GM12878 (cell line): ENCODE results near the gene ZBTB38. TPM values are rescaled to one million over a fixed set of nuclear protein-coding genes. Genes with fewer than 3 reads are reported as not detected.
A peak's percentile ranks its signal among the peaks of the same experiment; 100 is the strongest.

Source experiments
- ATAC-seq: fragments of 200-7000 bp; cut with Tn5 transposase; 3 replicates; pipeline ENCODE4 v1.9.1; 2020; ENCODE audit warnings: mild to moderate bottlenecking, moderate library complexity
- BruUV-seq: library from RNA; stranded (reverse); fragments of 400-500 nt; replicated peaks from 2 replicates; lab custom pipeline; 2021; lab: Mats Ljungman, UMichigan
- CTCF ChIA-PET: fragments of 300-600 bp; sonication (Branson Sonifier 250); formaldehyde crosslinking; extraction: SDS; loops from one replicate; lab custom pipeline; 2021; ENCODE audit warnings: inconsistent platforms; lab: Yijun Ruan, JAX
- POLR2A ChIA-PET: fragments of 350-600 bp; formaldehyde crosslinking; extraction: SDS; loops from one replicate; lab custom pipeline; 2021; ENCODE audit warnings: inconsistent platforms; lab: Charles Lee
- RAD21 ChIA-PET: fragments of 300-600 bp; sonication (Branson Sonifier 250); formaldehyde crosslinking; loops from one replicate; lab custom pipeline; 2023; ENCODE audit warnings: antibody characterized with exemption; ENCODE audit not compliant: unreplicated experiment; lab: Charles Lee
- SMC1A ChIA-PET: fragments of 300-600 bp; sonication (Branson Sonifier 250); formaldehyde crosslinking; loops from one replicate; lab custom pipeline; 2023; ENCODE audit not compliant: unreplicated experiment, uncharacterized antibody; lab: Charles Lee
- DNase-seq: peaks from one replicate; pipeline ENCODE4 v3.0.0-alpha.2; 2011; ENCODE audit warnings: low read depth, low spot score
- FAIRE-seq: peaks from 3 replicates; lab custom pipeline; 2011; peaks lifted over from hg19 to GRCh38; lab: Jason Lieb, UNC
- H2AFZ ChIP-seq: 2 replicates; pipeline ENCODE4 v1.6.0; 2011; ENCODE audit warnings: low read depth, low read length, control low read depth; ENCODE audit not compliant: control insufficient read depth
- H3K27ac ChIP-seq: 2 replicates; pipeline ENCODE4 v1.5.1; 2011; ENCODE audit warnings: control low read depth; ENCODE audit not compliant: control insufficient read depth, insufficient read depth
- H3K27me3 ChIP-seq, 2 experiments: replicated peaks in 1 of 2; 2 replicates each; pipeline versions ENCODE4 v1.6.0 to v1.6.1; 2011; ENCODE audit warnings: low read length in 1 of 2; ENCODE audit not compliant: control insufficient read depth in 2 of 2, insufficient read depth in 2 of 2
- H3K36me3 ChIP-seq, 2 experiments: 2 replicates each; pipeline ENCODE4 v1.5.1; 2011; ENCODE audit warnings: low read length in 1 of 2; ENCODE audit not compliant: control insufficient read depth in 2 of 2, insufficient read depth in 2 of 2
- H3K4me1 ChIP-seq: 2 replicates; pipeline ENCODE4 v1.6.1; 2011; ENCODE audit warnings: mild to moderate bottlenecking, low read length, moderate library complexity, mixed read lengths; ENCODE audit not compliant: control insufficient read depth, insufficient read depth
- H3K4me2 ChIP-seq: 2 replicates; pipeline ENCODE4 v1.6.0; 2011; ENCODE audit warnings: control low read depth; ENCODE audit not compliant: control insufficient read depth, insufficient read depth
- H3K4me3 ChIP-seq: fragments of 200-600 bp; sonication (generic); 2 replicates; pipeline ENCODE4 v1.5.1; 2016
- H3K79me2 ChIP-seq: 2 replicates; pipeline ENCODE4 v1.6.0; 2011; ENCODE audit warnings: low read length; ENCODE audit not compliant: control insufficient read depth, insufficient read depth
- H3K9ac ChIP-seq: 2 replicates; pipeline ENCODE4 v1.8.0; 2011; ENCODE audit warnings: low read length, control low read depth, mixed read lengths; ENCODE audit not compliant: control insufficient read depth, insufficient read depth
- H3K9me3 ChIP-seq: replicated peaks from 3 replicates; pipeline ENCODE4 v1.5.1; 2011; ENCODE audit warnings: mild to moderate bottlenecking, low read length; ENCODE audit not compliant: control insufficient read depth, insufficient read depth
- H4K20me1 ChIP-seq: 2 replicates; pipeline ENCODE4 v1.6.0; 2011; ENCODE audit not compliant: control insufficient read depth, insufficient read depth
- CHD1 ChIP-seq: IDR thresholded peaks from 2 replicates; pipeline ENCODE4 v1.6.1; 2012; ENCODE audit warnings: low read depth, low read length, improper control_type of control experiment
- CREB1 ChIP-seq: IDR thresholded peaks from 2 replicates; pipeline ENCODE4 v1.6.1; 2012; ENCODE audit warnings: low read depth, mild to moderate bottlenecking, inconsistent platforms
- FOXM1 ChIP-seq: IDR thresholded peaks from 2 replicates; pipeline ENCODE4 v1.6.1; 2012; ENCODE audit warnings: low read depth, mild to moderate bottlenecking, inconsistent platforms, low read length, moderate library complexity
- HDGF ChIP-seq: fragments of 450-650 bp; IDR thresholded peaks from 2 replicates; pipeline ENCODE4 v1.6.1; 2016; ENCODE audit warnings: antibody characterized with exemption
- NFIC ChIP-seq: IDR thresholded peaks from 2 replicates; pipeline ENCODE4 v1.6.1; 2012; ENCODE audit warnings: low read depth, mild to moderate bottlenecking, inconsistent platforms, low read length, moderate library complexity
- NKRF ChIP-seq: fragments of 450-650 bp; conservative IDR thresholded peaks from 2 replicates; pipeline ENCODE4 v1.6.1; 2017; ENCODE audit warnings: mild to moderate bottlenecking, moderate library complexity
- NR2C2 ChIP-seq: IDR thresholded peaks from 2 replicates; pipeline ENCODE4 v1.6.1; 2011; ENCODE audit warnings: borderline replicate concordance, low read depth; ENCODE audit not compliant: control insufficient read depth, insufficient read length
- PAX5 ChIP-seq: IDR thresholded peaks from 2 replicates; pipeline ENCODE4 v1.6.1; 2011; ENCODE audit warnings: low read depth, low read length, borderline replicate concordance
- PAX8 ChIP-seq: fragments of 450-650 bp; IDR thresholded peaks from 2 replicates; pipeline ENCODE4 v1.6.1; 2017; ENCODE audit warnings: mild to moderate bottlenecking, moderate library complexity
- RAD51 ChIP-seq: fragments of 450-650 bp; IDR thresholded peaks from 2 replicates; pipeline ENCODE4 v1.6.1; 2016; ENCODE audit warnings: moderate library complexity, mild to moderate bottlenecking, inconsistent platforms
- SP1 ChIP-seq: IDR thresholded peaks from one replicate; pipeline ENCODE4 v1.6.1; 2011; ENCODE audit warnings: low read depth, low read length
- WRNIP1 ChIP-seq: IDR thresholded peaks from 2 replicates; pipeline ENCODE4 v1.6.1; 2011; ENCODE audit warnings: low read depth, low read length, improper control_type of control experiment, borderline replicate concordance
- ZBED1 ChIP-seq: IDR thresholded peaks from 2 replicates; pipeline ENCODE4 v1.6.1; 2016; ENCODE audit warnings: borderline replicate concordance
- ZNF274 ChIP-seq: IDR thresholded peaks from one replicate; pipeline ENCODE4 v1.8.0; 2011; ENCODE audit not compliant: insufficient read length, insufficient read depth
- ZNF384 ChIP-seq: IDR thresholded peaks from 2 replicates; pipeline ENCODE4 v1.6.1; 2012; ENCODE audit warnings: low read depth, mild to moderate bottlenecking, low read length, improper control_type of control experiment, borderline replicate concordance
- WGBS: methylation state at CpG from one replicate; pipeline ENCODE4 v1.1.6; 2016; ENCODE audit warnings: low lambda C conversion rate; ENCODE audit not compliant: insufficient replicate concordance, insufficient coverage; ENCODE audit errors: missing lambda C conversion rate; 5-methylcytosine and 5-hydroxymethylcytosine counted together
- in situ Hi-C: fragments of 300-500 bp; cut with MboI; formaldehyde crosslinking; loops from 9 replicates; pipeline ENCODE4 v1.14.3; 2018; ENCODE audit warnings: mixed read lengths
- intact Hi-C: fragments of 100-400 bp; cut with micrococcal nuclease; formaldehyde crosslinking; loops from one replicate; pipeline ENCODE4 v1.14.2; 2022; ENCODE audit not compliant: unreplicated experiment
- polyA plus RNA-seq, 11 experiments: library from polyadenylated mRNA; depleted of rRNA in 4 of 11; unstranded in 6 of 11; stranded (reverse) in 5 of 11; fragments of >200 nt; fragmentation: Nextera tagmentation in 4 of 11; fragmentation: Illumina TruSeq in 1 of 11; extraction: Ambion mirVana in 4 of 11; extraction: Trizol in 1 of 11; gene quantifications; 1 replicate in 1 of 11; 2 replicates in 10 of 11; pipeline versions ENCODE4 v1.2.1 to v1.2.3, GENCODE V29; 2011 to 2016; ENCODE audit warnings: inconsistent platforms in 2 of 11, missing spikeins in 2 of 11, low read depth in 1 of 11
- total RNA-seq, 4 experiments: library from RNA; depleted of rRNA in 3 of 4; stranded (reverse); fragments of >200 nt in 3 of 4; fragmentation: Illumina TruSeq in 1 of 4; extraction: Trizol in 1 of 4; gene quantifications; 2 replicates each; pipeline versions ENCODE4 v1.2.1 to v1.2.3, GENCODE V29; 2013 to 2021

Gene ZBTB38
- total and polyA plus RNA-seq, 10 of the 15 experiments (the other 5 are each of a cell fraction or from before 2014, with no cell fraction given): 34.2 to 115 (median 88.6) TPM

- BruUV-seq: no TSS peak
- ChIA-PET RAD21 (interaction anchor here (1.4 to 14.4 kb wide), 11 partner anchors 9 to 74 kb away, joined by 4 to 387 read pairs (median 18); no protein-coding TSS in a partner anchor), POLR2A (interaction anchor here (1.0 to 18.5 kb wide), 8 partner anchors 9 to 54 kb away, joined by 3 to 453 read pairs (median 4); no protein-coding TSS in a partner anchor), CTCF (interaction anchor here (0.9 to 7.0 kb wide), 19 partner anchors 9 to 80 kb away, joined by 3 to 87 read pairs (median 9); no protein-coding TSS in a partner anchor), SMC1A (interaction anchor here (1.2 to 19.8 kb wide), 15 partner anchors 9 to 81 kb away, joined by 3 to 573 read pairs (median 19); no protein-coding TSS in a partner anchor)
- Histone ChIP-seq H3K27ac (peak overlapping the region; percentile 94), H3K9ac (peak overlapping the region; percentile 76), H3K27me3 (no peaks in the 10 kb centered on the region), H3K4me3 (peak overlapping the region; percentile 67), H3K79me2 (peaks cover 92% of the 10 kb centered on the region), H3K4me1 (peaks cover 34% of the 10 kb centered on the region), H3K4me2 (peak overlapping the region; percentile 95), H2AFZ (peak overlapping the region; percentile 21; the same call in 1 of the 2 replicates), H3K36me3 (no peaks in the 10 kb centered on the region), H3K9me3 (no peaks in the 10 kb centered on the region), H4K20me1 (no peaks in the 10 kb centered on the region)
- TF ChIP-seq PAX8 (no peak), NFIC (peak; percentile 9), FOXM1 (0 out of 2 replicates have a peak, but pooled peaks have one; percentile 49), CREB1 (0 out of 2 replicates have a peak, but pooled peaks have one; percentile 6)
- 0% methylated on average over 8 of the region's 8 CpGs for WGBS
- FAIRE-seq: no peak
- in situ Hi-C loops (no loop called here), intact Hi-C loops (no loop called here)
- DNase-seq: no peak
- ATAC-seq: no peak
Observed at GRCh38 chr3:141385406-141386125, 17.3 kb downstream of the ZBTB38 start.

GRCh38 chr3:141386126-141386488, 17.8 kb downstream of the ZBTB38 start:
- Histone ChIP-seq H3K4me3 (peak overlapping the region; percentile 67), H4K20me1 (no peaks in the 10 kb centered on the region), H3K36me3 (no peaks in the 10 kb centered on the region), H3K79me2 (peaks cover 97% of the 10 kb centered on the region), H3K4me2 (peak overlapping the region; percentile 95), H3K9me3 (no peaks in the 10 kb centered on the region), H2AFZ (no peak overlapping the region), H3K4me1 (peaks cover 33% of the 10 kb centered on the region), H3K9ac (peak overlapping the region; percentile 76), H3K27me3 (no peaks in the 10 kb centered on the region), H3K27ac (peak overlapping the region; percentile 94)
- ChIA-PET CTCF (interaction anchor here (1.0 to 7.0 kb wide), 15 partner anchors 10 to 81 kb away, joined by 3 to 87 read pairs (median 10); no protein-coding TSS in a partner anchor), RAD21 (interaction anchor here (0.8 to 14.4 kb wide), 10 partner anchors 8 to 74 kb away, joined by 3 to 387 read pairs (median 24); no protein-coding TSS in a partner anchor), POLR2A (interaction anchor here (1.0 to 18.5 kb wide), 8 partner anchors 10 to 54 kb away, joined by 3 to 453 read pairs (median 4); no protein-coding TSS in a partner anchor), SMC1A (interaction anchor here (0.7 to 19.8 kb wide), 12 partner anchors 10 to 81 kb away, joined by 3 to 573 read pairs (median 40); partner anchors contain the start of gene ZBTB38)
- intact Hi-C loops: no loop called here
- ATAC-seq (peak; percentile 11; the same call in 1 of the 3 replicates), DNase-seq (no peak), FAIRE-seq (no peak)
- in situ Hi-C loops: no loop called here
- BruUV-seq: TSS peak; percentile 90
- WGBS: 2% methylated on average over 6 of the region's 6 CpGs
- TF ChIP-seq SP1 (no peak), WRNIP1 (no peak), NR2C2 (no peak), RAD51 (no peak), HDGF (no peak), PAX8 (no peak), NKRF (0 out of 2 replicates have a peak, but pooled peaks have one; percentile 19), ZBED1 (no peak), PAX5 (no peak), ZNF274 (no peak), ZNF384 (no peak), CHD1 (no peak)
